ENCODE measurements around the gene DNAJB8. TPM values are rescaled to one million over a fixed set of nuclear protein-coding genes. Genes with fewer than 3 reads are reported as not detected.

The DNAJB8 gene
- total RNA-seq, 1 donor, result under 0.01 TPM

DNA sequence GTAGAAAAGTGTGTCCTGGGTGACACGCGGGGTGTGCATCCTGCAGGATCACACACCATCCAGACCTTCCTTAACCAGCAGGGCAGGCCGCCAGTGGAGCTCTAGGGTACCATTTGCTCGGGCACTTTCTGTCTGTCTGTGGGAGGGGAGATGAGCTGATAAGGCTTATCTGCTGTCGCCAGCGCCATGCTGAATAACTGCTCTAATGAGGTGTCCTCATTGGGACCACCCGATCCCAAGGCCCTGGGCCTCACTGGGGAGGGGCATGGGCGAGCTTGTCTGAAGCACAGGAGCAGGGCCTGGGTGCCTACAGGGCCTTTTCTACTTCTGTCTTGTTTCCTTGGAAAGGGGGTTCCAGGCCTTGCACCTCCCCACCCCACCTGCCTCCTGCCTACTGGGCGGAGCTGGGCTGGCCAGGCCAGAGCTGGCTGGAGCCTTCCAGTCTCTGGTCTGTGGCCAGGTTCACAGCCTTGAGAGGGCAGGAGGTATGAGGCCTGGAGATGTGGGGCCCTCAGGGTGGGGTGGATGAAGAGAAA, 28.8 kb upstream of the DNAJB8 start:
- DNase-seq (ENCODE audit: low read depth in 2 of 3, low spot score in 2 of 3), result peak in 1 of 3 donors; percentile 64

DNA sequence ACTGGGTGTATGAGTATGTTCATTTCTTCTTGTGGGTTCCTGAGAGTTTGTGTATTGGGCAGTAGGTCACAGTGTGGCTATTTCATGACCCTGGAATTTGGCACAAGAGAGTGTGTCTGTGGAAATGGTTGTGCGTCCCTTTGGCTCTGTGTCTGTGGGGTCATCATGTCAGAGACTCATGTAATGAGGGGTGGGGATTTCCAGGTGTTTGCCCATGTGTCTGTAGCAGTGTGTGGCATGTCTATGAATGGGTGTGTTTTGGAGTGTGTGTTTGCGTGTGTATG, 27.6 kb upstream of the DNAJB8 start:
- no peak for DNase-seq (ENCODE audit: low read depth in 2 of 3, low spot score in 2 of 3)

DNA sequence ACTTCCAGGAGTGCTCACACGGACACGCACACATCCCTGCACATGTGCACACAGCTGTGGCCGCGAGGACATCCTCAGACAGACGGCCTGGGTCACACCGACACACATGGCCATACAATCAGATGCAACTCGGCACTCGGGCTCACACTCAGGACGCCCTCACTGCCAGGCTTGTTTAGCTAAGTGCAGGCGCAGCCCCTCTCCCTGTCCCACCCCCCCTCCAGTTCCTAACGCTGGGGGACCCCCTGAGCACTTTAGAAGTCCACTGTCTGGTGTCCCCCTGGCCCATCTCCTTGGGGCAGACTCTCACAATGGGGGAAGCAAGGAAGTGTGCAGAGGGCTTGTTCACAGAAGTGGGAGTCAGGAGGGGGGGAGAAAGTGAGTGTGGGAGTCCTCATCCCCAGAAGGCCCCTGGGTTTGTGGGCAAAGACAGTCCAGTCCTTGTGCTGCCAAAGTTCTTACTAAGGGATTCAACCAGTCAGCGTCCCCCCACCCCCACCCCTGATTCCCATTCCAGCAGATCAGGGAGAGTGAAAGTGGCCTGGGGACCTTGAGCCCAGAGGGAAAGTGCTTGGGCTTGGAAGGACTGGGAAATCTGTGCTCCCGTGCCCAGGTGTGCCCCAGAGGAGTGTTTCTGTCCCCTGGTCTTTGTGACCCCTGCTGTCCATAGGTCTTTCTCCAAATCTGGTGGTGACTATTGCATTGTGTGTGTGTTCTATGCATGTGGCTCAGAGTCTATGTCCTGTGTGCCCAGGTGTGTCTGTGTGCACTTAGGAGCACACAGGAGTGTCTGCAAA, 27.1 kb upstream of the DNAJB8 start:
- no peak for DNase-seq (ENCODE audit: low read depth in 2 of 3, low spot score in 2 of 3)

DNA sequence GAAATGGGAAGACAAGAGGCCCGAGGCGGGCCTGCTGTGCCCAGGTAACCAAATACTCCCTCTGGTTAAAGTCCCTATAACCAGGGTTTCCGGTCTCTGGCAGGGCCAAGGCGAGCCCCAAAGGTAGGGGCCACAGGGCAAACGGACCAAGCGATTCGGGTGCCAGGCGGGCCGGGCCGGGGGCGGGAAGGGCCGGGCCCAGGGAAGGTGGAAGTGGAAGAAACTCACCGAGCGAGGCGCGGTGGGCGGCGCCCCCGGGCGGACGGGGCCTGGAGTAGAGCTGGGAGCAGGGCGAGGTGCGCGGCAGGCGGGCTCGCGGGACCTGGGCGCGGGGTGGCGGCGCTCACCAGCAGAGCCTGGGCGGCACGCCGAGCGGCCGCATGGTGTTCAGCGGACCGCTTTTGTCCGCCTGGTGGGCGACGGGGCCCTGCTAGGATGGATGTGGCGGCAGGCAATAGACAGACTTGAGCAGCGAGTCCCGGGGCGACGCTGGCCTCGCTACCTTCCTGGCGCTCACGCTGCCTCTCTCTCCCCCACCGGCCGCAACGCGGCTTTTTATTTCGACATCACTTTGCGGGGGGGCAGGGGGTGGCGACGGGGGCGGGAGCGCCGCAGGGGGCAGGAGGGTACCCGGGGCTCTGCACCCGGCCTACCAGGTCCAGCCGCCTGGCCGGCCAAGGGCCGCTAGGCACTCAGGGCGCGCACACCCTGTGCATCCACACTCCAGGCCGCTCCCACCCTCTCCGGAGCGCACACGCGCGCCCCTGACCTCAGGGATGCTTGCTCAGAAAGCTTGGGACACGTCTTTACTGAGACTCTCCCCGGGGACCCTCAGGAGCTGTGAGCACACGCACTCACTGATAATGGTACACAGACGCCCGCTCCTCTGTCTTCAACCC, 26.2 kb upstream of the DNAJB8 start, which contains the start of gene GATA2:
GATA2 (minus strand) TSS at position 531 of the 899 bp plus-strand sequence. CDS start 6,170 bp downstream, outside the sequence.
- DNase-seq (ENCODE audit: low read depth in 2 of 3, low spot score in 2 of 3), result peak in 2 of 3 donors; percentile 69 to 74

DNA sequence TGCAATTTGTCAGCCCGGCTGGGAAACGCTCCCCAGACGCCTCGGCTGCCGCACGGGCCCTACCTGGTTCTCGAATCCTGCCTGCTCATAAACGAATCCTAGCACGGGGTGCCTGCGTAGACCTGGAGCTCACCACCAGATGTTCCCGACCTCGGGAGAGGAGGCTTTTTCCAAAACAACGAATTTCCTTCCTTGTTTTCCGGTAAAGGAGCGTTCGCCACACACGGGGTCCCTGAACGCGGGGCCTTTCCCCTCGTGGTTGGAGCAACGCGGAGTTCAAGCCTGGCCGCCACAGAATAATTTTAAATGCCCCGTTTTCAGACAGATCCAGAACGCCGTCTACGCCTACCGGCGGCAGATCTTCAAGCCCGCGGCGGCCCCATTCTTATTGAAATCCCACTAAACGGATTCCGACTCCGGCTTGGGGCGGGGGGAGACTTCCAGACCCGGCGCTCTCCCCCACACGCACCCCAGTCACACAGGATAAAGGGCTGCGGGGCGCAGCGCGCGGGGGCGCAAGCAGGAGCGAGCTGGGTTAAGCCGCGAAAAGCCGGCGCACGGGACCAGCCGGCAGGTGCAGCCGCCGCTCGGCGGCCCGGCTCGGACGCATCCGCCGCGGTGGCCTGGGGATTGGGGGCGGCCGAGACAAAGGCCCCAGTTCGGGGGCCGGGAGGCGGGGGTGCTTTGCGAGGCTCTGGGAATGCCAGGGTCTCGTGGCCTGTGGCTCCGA, 25.4 kb upstream of the DNAJB8 start:
- no peak for DNase-seq (ENCODE audit: low read depth in 2 of 3, low spot score in 2 of 3)

DNA sequence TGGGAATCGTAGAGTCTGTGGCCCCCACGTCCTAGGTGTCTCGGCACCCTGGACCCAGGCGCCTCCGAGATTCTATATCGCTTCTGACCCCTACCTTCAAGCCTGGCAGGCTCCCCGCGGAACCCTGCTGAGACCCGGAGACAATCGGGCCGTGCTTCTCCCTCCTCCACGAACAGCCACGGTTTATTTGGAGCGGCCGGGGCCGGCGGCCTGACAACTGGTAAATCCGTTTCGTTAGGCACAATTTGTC, 24.9 kb upstream of the DNAJB8 start:
- DNase-seq (ENCODE audit: low read depth in 2 of 3, low spot score in 2 of 3), result no peak

DNA sequence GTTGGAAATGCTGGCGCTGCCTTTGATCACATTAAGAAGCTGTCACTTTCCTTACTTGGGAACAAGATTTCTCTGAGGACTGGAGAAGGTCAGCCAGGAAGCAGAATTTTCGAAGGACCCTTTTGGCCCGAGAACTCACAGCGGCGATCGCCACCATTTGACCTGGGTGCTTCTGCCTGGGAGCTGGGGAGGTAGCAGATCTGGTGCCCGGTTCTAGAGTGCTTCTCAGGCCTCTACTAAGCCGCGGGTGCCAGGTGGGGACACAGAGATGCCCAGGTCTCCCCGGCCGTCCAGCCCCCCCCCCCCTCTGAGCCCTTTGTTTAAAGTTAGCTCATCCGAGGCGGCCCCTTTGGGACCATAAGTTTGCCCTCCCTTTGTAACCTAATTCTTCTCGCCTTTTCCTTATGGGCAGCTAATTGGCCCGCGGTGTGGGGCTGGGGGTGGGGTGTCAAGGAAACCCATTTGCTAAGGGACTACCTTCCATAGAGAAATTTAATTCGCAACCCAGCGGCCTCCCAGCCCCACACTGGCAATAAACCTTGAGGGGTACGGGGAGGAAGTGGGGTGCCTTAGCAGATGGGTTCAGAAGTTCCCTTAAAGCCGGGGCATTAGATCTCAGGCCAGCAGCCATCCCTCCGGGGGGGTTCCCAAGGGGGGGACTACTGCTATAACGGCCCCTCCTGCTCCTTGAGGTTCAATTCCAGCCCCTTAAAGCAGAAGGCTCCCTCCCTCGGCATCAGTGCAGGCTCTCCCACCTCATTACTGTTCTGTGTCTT, 24.4 kb upstream of the DNAJB8 start:
- no peak for DNase-seq (ENCODE audit: low read depth in 2 of 3, low spot score in 2 of 3)

DNA sequence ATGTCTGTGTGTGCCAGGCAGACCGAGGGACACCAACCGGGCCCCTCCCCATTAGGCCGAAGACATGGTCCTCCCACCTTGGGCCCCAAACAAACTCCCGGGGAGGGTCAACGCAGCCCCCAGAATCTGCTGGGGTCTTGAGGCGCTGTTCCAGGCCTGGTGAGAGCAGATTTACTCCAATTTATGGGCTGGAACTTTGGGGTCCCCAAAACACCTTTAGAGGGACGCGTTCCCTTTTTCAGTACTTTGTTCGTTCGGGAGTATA, 23.9 kb upstream of the DNAJB8 start:
- no peak for DNase-seq (ENCODE audit: low read depth in 2 of 3, low spot score in 2 of 3)

DNA sequence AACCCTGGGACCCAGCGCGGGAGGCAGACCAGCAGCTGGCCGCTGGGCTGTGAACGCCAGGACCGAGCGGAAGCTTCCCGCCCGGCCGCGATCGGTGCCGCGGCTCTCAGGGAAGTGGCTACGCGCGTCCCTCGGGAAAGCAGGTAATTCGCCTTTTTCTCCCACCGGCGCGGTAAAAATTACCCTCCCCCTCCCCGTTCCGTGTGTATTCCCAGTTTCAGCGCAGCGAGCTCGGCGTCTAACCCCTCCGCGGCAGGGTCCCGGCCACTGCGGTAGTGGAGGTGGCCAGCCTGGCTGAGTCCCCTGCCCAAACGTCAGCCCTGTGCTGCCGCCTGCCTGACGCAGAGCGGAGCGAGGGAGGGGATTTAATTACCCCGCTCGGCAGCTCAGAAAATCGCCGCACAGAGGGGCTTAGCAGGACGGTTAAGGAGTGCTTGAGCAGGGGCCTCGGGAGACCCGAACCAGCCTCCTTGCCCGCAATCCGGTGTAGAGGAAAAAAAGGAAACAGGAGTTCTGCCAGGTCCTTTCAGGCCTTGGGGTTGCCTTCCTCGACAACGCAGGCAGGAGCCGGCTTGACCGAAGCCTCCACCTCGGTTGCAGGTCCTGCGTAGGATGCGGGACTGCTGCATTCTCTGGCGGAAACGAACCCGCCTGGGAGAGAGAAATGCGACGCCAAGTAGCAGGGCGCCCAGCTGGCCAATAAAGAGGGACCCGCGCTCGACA, 23.4 kb upstream of the DNAJB8 start:
- no peak for DNase-seq (ENCODE audit: low read depth in 2 of 3, low spot score in 2 of 3)

DNA sequence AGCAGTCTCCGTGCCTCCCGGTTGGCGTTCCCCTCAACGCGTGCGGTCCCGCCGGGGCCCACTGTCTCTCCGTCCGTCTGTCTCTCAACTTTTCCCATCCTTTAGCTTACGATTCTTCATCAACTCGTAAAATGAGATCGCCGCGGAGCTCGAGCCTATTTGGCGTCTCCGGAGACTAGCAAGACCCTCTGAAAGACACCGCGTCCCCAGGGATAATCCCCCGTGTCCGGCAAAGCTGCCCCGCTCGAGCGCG, 22.9 kb upstream of the DNAJB8 start:
- DNase-seq (ENCODE audit: low read depth in 2 of 3, low spot score in 2 of 3), result no peak

DNA sequence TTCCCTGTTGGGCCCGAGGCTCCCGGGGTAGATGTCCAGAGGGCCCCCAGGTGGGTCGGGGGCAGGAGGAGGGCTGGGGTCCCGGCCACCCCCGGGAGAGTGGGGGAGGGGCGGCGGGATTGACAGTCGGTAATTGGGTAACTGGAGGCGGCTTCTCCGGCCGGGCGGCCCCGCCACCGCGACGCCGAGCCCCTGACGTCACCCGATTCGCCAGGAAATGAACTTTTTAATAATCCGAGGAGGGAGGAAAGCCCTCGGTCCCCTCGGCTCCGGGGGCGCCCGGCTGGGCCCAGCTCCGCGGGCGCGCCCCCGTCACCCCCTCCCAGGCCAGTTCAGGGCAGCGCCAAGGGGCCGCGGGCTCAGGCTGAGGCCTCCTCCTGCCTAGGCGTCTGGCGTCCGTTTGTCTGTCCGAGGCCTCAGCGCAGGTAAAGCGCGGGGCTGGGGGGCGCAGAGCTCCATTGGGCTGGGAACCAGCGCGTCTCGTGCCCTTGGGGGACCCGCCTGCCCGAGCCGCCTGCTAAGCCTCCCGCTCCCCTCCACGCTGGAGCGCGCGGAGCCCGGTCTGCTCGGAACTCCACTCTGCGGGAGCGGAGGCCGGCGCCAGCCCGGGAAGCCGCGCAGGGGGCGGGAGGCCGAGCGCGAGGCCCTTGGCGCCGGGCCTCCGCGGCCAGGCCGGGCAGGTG, 22.4 kb upstream of the DNAJB8 start:
- peak in 2 of 3 donors; percentile 77 to 79 for DNase-seq (ENCODE audit: low read depth in 2 of 3, low spot score in 2 of 3)

DNA sequence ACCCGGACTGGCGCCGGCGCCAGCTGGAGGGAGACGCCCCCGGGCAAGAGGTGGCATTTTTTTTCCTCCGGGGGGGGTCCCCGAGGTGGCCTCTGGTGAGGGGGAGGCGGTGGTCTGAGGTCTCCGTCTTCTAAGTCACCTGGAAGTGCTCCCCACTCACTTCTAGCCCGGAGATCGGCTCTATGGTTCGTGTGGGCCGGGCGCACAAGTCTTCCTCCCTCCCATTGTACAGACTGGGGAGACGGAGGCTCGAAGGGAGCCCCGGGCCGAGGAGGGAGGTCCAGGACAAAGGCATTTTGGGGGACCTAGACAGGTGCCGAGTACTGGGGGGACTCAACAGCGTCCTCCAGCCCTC, 21.9 kb upstream of the DNAJB8 start:
- no peak for DNase-seq (ENCODE audit: low read depth in 2 of 3, low spot score in 2 of 3)

DNA sequence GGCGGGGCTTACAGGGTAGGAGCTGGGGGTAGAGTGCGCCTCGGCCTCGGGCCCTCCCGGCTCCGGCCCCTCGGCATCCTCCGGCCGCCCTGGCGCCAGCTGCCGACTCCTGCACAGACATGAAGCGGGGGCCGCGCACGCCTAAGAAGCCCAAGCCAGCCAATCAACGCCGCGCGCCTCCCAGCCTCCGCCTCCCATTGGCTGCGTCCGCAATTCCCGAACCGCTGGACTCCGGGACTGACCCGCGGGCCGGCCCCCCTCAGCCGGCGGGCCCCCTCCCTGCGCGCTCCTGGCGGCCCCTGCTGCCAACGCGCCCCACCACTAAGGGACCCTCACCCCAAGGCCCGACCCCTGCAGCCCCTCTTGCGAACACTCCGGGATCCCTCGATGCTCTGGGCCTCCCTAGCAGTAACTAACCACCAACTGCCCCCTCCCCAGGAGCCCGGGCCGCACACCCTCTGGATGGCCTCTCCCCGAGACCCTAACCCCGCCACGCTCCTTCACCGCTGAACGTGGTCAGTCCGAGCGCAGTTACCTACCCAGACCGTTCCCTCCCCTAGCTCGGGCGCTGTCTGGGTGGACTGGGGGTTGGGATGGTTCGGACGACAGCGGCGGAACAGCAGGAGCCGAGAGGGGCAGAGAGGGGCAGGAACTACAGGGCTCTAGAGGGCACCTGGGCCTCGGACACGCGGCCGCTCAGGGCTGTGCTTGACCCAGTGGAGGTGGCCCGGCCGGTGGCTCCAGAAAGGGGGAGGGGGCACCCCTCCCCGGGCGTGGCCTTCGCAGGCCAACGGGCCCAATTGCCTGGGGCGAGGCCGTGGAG, 21.3 kb upstream of the DNAJB8 start:
- DNase-seq (ENCODE audit: low read depth in 2 of 3, low spot score in 2 of 3), result peak in 2 of 3 donors; percentile 70 to 73

DNA sequence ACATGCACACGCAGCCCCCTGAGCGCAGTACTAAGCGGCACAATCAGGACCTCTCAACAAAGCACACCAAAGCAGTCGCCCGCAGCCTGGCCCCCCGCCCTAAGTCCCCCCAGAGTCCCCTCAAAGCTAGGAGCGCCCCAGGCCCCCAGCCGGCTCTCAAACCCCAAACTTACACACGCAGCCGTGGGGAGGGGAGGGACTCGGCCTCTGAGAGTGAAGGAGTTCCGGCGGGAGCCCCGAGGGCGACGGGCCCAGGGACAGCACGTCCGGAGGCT, 20.8 kb upstream of the DNAJB8 start:
- no peak for DNase-seq (ENCODE audit: low read depth in 2 of 3, low spot score in 2 of 3)

DNA sequence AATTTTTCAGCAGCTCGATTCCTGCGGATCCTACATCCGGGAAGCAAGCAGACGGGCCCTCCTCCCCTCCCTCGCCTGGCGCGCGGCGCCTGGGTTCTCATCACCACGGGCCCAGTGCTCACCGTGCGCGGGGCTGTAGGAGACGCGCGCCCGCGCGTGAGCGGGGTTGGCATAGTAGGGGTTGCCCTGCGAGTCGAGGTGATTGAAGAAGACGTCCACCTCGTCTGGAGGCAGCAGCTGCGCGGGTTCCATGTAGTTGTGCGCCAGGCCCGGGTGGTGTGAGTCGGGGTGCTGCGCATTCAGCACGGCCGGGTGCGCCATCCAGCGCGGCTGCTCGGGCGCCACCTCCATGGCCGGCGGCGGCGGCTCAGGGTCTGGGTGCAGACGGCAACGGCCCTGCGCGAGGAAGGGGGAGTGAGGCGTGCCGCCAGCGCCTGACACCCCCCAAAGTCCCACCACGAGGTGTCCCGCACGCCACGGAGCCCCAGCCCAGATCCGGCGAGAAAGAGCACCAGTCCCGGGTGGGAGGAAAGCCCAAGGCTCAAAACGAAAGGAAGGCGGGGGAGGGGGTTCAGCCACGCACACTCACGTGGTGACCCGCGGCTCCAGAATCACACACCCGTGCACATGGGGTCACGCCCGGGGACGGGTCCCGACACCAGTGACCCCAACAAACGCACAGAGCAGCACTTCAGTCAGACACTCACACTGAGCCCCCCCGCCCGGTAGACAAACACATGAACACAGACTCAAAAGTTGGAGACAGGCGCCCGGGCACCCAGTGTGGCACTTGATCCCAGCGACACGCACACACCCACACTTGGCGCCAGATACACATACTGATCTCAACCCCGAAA, 20.2 kb upstream of the DNAJB8 start:
- DNase-seq (ENCODE audit: low read depth in 2 of 3, low spot score in 2 of 3), result no peak

DNA sequence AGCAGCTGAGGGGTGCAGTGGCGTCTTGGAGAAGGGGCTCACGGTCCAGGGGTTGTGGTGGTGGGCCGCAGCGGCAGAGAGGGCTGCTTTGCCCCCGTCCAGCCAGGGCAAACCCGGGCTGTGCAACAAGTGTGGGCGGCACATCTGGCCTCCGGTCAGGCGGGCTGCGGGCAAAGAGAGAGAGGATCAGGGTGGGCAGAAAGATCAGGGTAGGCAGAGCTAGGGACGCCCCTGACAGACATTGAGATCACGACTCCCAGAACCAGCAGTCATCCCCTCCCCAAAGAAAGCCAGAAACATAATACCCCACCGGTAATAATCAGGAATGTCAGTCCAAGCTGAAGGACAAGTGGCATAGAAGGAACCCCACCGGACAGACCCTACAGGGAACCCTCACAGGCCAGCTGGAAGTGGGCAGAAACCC, 19.5 kb upstream of the DNAJB8 start:
- DNase-seq (ENCODE audit: low read depth in 2 of 3, low spot score in 2 of 3), result no peak

DNA sequence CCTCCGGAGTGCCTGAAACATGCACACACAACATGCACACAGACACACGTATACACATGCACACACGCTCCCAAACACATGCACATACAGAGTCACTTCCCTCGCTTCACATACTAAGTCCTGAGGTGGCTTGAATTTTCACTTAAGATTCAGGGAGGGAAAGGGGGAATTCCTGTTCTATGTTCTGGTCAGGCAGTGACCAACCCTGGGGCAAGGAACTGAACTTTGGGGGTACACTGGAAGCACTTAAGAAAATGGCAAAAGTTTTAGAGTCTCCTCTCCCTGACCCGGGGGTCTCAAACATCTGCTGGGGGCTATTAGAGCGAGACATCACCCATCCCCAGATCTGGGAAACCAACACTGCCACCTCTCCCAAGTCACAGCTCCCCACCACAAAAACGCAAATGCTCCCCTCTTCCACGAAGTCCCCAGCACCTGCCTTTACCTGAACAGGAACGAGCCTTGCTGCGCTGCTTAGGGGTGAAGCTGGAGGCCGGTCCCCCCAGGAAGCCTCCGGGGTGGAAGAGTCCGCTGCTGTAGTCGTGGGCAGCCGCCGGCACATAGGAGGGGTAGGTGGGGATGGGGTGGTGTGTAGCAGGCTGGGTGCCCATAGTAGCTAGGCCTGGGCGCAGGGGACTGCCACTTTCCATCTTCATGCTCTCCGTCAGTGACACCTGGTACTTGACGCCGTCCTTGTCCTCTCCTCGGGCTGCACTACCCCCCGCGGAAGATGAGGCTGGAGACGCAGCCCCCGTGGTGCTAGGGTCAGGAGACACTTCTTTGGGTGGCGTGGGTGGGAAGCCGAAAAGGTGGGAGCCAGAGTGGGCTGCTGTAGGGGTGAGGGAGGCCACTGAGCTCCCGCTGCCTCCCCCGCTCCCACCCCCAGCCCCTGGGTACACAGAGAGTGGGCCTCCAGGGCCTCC, 18.9 kb upstream of the DNAJB8 start:
- no peak for DNase-seq (ENCODE audit: low read depth in 2 of 3, low spot score in 2 of 3)
